Esophagus squamous epithelium (tissue), 5 donors: ENCODE data around the gene ZNF469. TPM values are rescaled to one million over a fixed set of nuclear protein-coding genes. Genes with fewer than 3 reads are reported as not detected.

Experiments used
- DNase-seq: peaks from one replicate; lab custom pipeline; 2025; lab: John Stamatoyannopoulos, UW
- H3K27ac ChIP-seq, 4 donors: fragments of 200-600 bp; sonication (generic); one replicate each; pipeline ENCODE4 v1.5.1; 2016 to 2019; ENCODE audit warnings: mild to moderate bottlenecking in 1 of 4
- H3K27me3 ChIP-seq, 4 donors: fragments of 200-600 bp; sonication (generic); 1 replicate in 3 of 4; 2 replicates in 1 of 4; pipeline versions ENCODE4 v1.5.1 to v1.6.0; 2017 to 2021; ENCODE audit warnings: antibody characterized with exemption in 1 of 4
- H3K36me3 ChIP-seq, 3 donors: fragments of 200-600 bp; sonication (generic); one replicate each; pipeline ENCODE4 v1.5.1; 2016 to 2019
- H3K4me1 ChIP-seq, 3 donors: fragments of 200-600 bp; sonication (generic); one replicate each; pipeline ENCODE4 v1.5.1; 2017 to 2019
- H3K4me3 ChIP-seq, 4 donors: fragments of 200-600 bp; sonication (generic); 1 replicate in 3 of 4; 2 replicates in 1 of 4; pipeline ENCODE4 v1.5.1; 2016 to 2019; ENCODE audit warnings: mild to moderate bottlenecking in 2 of 4, moderate library complexity in 1 of 4
- H3K9me3 ChIP-seq, 3 donors: fragments of 200-600 bp; sonication (generic); one replicate each; pipeline ENCODE4 v1.5.1; 2016 to 2019
- POLR2A ChIP-seq, 4 donors: fragments of 450-650 bp; IDR thresholded peaks; one replicate each; pipeline ENCODE4 v1.6.1; 2017; ENCODE audit warnings: antibody characterized with exemption in 4 of 4, mild to moderate bottlenecking in 4 of 4, moderate library complexity in 3 of 4
- WGBS, 2 donors: methylation state at CpG; one replicate each; pipeline ENCODE4 v1.1.5; 2018; 5-methylcytosine and 5-hydroxymethylcytosine counted together
- intact Hi-C: fragments of 100-400 bp; cut with DNase I; formaldehyde crosslinking; loops from one replicate; pipeline ENCODE4 v1.15.0; 2022
- total RNA-seq, 4 donors: library from RNA; depleted of rRNA; stranded (reverse); fragments of >200 nt; gene quantifications; one replicate each; pipeline ENCODE4 v1.1.0, GENCODE V29; 2016
- TF ChIP-seq, protein P1 (sequence below), 6 experiments: fragments of 450-650 bp in 4 of 6; fragments of 200-600 bp in 2 of 6; sonication (generic) in 2 of 6; IDR thresholded peaks; one replicate each; pipeline ENCODE4 v1.5.1; 2016 to 2019; ENCODE audit warnings: antibody characterized with exemption in 6 of 6, mild to moderate bottlenecking in 4 of 6, moderate library complexity in 4 of 6
- donor health status: DM: yes; HTN: yes; CAD: no.

Gene ZNF469
- total RNA-seq, 4 donors from 2014 or later: 0.26 to 0.57 (median 0.35) TPM

DNA sequence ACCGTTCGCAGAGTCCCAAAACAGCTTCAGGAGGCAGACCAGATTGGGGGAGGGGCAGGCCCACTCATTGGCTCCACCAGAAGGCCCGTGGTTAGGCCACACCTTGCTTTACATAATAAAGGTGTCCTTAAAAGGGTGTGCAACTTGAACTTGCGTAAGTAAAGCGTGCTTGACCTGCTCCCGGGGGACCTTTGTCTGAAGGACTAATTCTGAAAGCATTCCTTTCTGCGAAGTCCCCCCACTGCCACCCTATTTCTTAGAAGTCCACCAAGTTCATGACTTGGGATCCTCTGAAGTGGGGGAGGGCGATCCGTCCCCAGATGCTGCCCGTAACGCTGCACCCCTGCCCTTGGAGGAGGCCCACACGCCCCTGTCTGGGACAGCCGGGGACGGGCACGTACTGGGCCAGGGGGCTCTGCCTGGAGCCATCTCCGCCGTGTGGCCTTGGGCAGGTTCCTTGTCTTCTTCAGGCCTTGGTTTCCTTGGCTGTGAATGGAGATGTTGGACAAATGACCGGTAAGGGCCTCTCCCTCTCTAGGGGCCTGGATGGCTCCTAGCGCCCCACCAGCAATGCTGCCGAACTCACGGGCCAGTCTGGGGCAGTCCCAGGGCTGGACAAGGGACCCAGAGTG, 823 bp upstream of the ZNF469 start:
- Histone ChIP-seq H3K4me1 (peaks cover 3 to 21% (median 8%) of the 10 kb centered on the region in 3 donors), H3K4me3 (no peak overlapping the region), H3K36me3 (no peaks in the 10 kb centered on the region), H3K27me3 (peaks cover 0 to 90% (median 10%) of the 10 kb centered on the region in 4 donors), H3K9me3 (no peaks in the 10 kb centered on the region), H3K27ac (no peak overlapping the region)
- WGBS, 2 donors: 56 to 67% methylated on average over 7 to 16 of the region's 21 CpGs
- no peak for DNase-seq
- intact Hi-C loops: no loop called here
- TF ChIP-seq, protein P1, sequence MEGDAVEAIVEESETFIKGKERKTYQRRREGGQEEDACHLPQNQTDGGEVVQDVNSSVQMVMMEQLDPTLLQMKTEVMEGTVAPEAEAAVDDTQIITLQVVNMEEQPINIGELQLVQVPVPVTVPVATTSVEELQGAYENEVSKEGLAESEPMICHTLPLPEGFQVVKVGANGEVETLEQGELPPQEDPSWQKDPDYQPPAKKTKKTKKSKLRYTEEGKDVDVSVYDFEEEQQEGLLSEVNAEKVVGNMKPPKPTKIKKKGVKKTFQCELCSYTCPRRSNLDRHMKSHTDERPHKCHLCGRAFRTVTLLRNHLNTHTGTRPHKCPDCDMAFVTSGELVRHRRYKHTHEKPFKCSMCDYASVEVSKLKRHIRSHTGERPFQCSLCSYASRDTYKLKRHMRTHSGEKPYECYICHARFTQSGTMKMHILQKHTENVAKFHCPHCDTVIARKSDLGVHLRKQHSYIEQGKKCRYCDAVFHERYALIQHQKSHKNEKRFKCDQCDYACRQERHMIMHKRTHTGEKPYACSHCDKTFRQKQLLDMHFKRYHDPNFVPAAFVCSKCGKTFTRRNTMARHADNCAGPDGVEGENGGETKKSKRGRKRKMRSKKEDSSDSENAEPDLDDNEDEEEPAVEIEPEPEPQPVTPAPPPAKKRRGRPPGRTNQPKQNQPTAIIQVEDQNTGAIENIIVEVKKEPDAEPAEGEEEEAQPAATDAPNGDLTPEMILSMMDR (IDR thresholded peaks at IDR 0.05): no peak
- TF ChIP-seq POLR2A (IDR thresholded peaks at IDR 0.05): no peak

DNA sequence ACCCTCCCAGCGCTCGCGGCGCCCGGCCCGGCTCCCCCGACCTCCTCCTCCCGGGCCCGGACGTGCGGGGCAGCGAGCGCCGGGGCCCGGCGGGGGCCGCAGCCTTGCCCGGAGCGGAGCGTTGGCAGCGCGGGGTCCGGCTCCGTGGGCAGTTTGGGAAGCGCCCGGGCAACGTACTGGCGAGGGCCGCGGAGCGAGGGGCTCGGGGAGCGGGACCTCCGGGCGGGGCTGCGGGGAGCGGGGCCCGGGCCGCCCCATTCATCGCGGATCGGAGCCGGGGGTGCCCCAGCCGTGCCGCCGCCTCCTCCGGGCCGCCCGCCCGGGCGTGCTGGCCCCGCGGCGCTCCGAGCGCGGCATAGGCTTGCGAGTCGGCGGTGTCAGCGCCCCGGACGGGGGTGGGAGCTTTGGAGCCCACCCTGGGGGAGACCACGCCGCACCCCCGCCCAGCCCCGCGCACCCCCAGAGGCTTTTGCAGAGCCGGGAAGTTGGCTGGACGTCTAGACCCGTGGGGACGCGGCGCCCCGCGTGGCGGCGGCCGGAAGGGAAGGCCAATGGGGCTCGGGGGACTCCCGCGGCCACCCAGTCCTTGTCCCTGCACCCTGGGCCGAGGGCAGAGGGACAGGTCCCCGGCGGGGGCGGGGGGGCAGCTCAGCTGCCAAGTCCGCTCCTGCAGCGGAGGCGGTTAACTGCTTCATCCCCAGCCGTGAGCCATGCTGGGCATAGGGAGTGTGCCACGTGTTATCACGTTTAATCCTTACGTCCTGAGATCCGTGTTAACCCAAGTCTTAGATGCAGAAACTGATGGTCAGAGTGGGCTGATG, 852 bp downstream of the ZNF469 start:
- TF ChIP-seq, protein P1 (IDR thresholded peaks at IDR 0.05): peak in 4 of 6 experiments; percentile 20 to 41 (median 35)
- no peak for TF ChIP-seq POLR2A (IDR thresholded peaks at IDR 0.05)
- DNase-seq: no peak
- intact Hi-C loops: no loop called here
- Histone ChIP-seq H3K4me3 (peak overlapping the region in 3 of 4 donors; percentile 17 to 65 (median 43)), H3K36me3 (no peaks in the 10 kb centered on the region), H3K9me3 (no peaks in the 10 kb centered on the region), H3K27me3 (peaks cover 0 to 90% (median 10%) of the 10 kb centered on the region in 4 donors), H3K27ac (no peak overlapping the region), H3K4me1 (peaks cover 3 to 29% (median 8%) of the 10 kb centered on the region in 3 donors)
- WGBS, 2 donors: 0% methylated on average over 8 of the region's 94 CpGs; no CpG with 5 or more reads in 1 of the 2 donors

GRCh38 chr16:88384222-88385111, 1.7 kb downstream of the ZNF469 start:
- H3K4me1 ChIP-seq: peaks cover 3 to 29% (median 8%) of the 10 kb centered on the region in 3 donors
- peak overlapping the region in 2 of 4 donors; percentile 17 to 65 for H3K4me3 ChIP-seq
- peaks cover 0 to 90% (median 10%) of the 10 kb centered on the region in 4 donors for H3K27me3 ChIP-seq
- no peak for DNase-seq
- intact Hi-C loops: no loop called here
- H3K9me3 ChIP-seq: no peaks in the 10 kb centered on the region
- no peak overlapping the region for H3K27ac ChIP-seq
- TF ChIP-seq, protein P1 (IDR thresholded peaks at IDR 0.05): no peak
- no peak for TF ChIP-seq POLR2A (IDR thresholded peaks at IDR 0.05)
- no peaks in the 10 kb centered on the region for H3K36me3 ChIP-seq
- 41 to 58% methylated on average over 13 to 15 of the region's 18 CpGs for WGBS, 2 donors

DNA sequence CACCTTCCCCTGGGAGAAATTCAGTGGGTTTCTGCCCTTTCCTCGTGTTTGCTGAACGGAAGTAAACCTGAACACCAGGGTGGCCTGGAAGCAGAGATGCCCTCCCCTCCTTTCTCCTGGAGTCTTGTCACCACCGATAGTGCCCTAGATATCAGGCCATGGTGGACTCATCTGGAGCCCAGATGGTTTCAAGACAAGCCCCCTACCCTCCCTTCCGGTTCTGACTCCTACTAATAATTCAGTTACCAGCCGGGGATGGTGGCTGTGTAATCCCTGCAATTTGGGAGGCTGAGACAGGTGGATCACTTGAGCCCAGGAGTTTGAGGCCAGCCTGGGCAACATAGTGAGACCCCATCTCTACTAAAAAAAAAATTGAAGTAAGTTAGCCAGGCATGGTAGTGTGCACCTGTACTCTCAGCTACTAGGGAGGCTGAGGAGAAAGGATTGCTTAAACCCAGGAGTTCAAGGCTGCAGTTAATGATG, 2.4 kb downstream of the ZNF469 start:
- no peak for DNase-seq
- H3K27ac ChIP-seq: no peak overlapping the region
- H3K27me3 ChIP-seq: peaks cover 0 to 93% (median 10%) of the 10 kb centered on the region in 4 donors
- peaks cover 3 to 29% (median 8%) of the 10 kb centered on the region in 3 donors for H3K4me1 ChIP-seq
- H3K4me3 ChIP-seq: no peak overlapping the region
- WGBS, 2 donors: 76 to 89% methylated on average over 4 of the region's 5 CpGs
- intact Hi-C loops: no loop called here
- H3K9me3 ChIP-seq: no peaks in the 10 kb centered on the region
- TF ChIP-seq, protein P1 (IDR thresholded peaks at IDR 0.05): no peak
- no peak for TF ChIP-seq POLR2A (IDR thresholded peaks at IDR 0.05)
- no peaks in the 10 kb centered on the region for H3K36me3 ChIP-seq
